T-helper 2 cell treated with Interferon-gamma antibody and Interleukin-4, amounts not matched to agents 5 μg/mL and 100 μg/mL, for 36 hours (primary cell): ENCODE data around the gene YPEL2.
"Not testable (repeated sequence)": the region's sequence is repeated elsewhere in the genome, so short reads cannot be mapped to it uniquely, and the experiment has no call there.

Source experiments
- DNase-seq: peaks from one replicate; pipeline ENCODE4 v3.0.0; 2021; ENCODE audit warnings: low spot score
- H3K27ac Mint-ChIP-seq: one replicate; pipeline ENCODE4 v1.8.0; 2021; ENCODE audit warnings: mild to moderate bottlenecking, mixed read lengths
- H3K27me3 Mint-ChIP-seq: one replicate; pipeline ENCODE4 v1.8.0; 2021; ENCODE audit warnings: low read depth, mixed read lengths
- H3K36me3 Mint-ChIP-seq: one replicate; pipeline ENCODE4 v1.8.0; 2021; ENCODE audit warnings: low read depth, mixed read lengths
- H3K4me1 Mint-ChIP-seq: one replicate; pipeline ENCODE4 v1.8.0; 2021; ENCODE audit warnings: low read depth, mixed read lengths
- H3K4me3 Mint-ChIP-seq: one replicate; pipeline ENCODE4 v1.8.0; 2022; ENCODE audit warnings: mild to moderate bottlenecking, moderate library complexity, mixed read lengths
- H3K9me3 Mint-ChIP-seq: one replicate; pipeline ENCODE4 v1.8.0; 2021; ENCODE audit warnings: mixed read lengths

YPEL2 gene

GRCh38 chr17:59388069-59388556, 56.7 kb downstream of the YPEL2 start:
- Mint-ChIP-seq H3K36me3 (peaks cover 8% of the 10 kb centered on the region), H3K9me3 (no peaks in the 10 kb centered on the region), H3K27ac (no peak overlapping the region), H3K4me1 (no peaks in the 10 kb centered on the region), H3K27me3 (no peaks in the 10 kb centered on the region), H3K4me3 (no peak overlapping the region)
- no peak for DNase-seq

DNA sequence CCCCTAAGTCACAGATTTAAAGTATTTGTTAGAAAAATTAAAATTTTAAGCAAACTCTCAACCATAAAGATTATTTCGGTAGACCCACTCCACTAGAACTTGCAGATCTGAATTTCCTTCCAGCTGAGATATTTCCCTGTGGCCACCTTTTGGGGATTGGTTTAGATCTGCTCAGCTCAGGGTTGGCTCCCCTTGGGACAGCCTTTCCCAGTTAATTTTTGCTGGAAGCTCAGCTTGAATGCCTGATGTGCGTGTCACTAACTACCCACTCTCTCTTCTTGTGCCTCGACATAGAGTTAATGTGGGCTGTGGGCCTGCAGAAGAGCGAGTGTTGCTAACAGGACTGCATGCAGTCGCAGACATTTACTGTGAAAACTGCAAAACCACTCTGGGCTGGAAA, 57.6 kb downstream of the YPEL2 start:
- Mint-ChIP-seq H3K4me3 (no peak overlapping the region), H3K27me3 (no peaks in the 10 kb centered on the region), H3K9me3 (no peaks in the 10 kb centered on the region), H3K36me3 (peaks cover 8% of the 10 kb centered on the region), H3K27ac (no peak overlapping the region), H3K4me1 (no peaks in the 10 kb centered on the region)
- no peak for DNase-seq

DNA sequence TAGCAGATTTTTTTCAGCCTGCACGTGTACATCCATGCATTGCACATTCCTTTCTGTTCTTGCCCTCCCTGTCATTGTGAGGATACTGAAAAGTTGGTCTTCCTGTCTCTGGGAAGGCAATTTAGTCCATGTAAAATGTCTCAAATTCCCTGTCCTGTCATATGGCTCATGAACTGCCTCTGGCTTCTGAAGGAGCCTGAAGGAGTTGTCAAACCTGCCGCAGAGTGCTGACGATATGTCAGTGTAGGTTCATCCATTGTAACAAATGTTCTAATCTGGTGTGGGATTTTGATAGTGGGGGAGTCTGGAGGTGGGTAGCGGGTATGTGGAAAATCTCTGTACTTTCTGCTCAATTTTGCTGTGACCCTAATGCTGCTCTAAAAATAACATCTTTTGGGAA, 59.6 kb downstream of the YPEL2 start:
- Mint-ChIP-seq H3K9me3 (no peaks in the 10 kb centered on the region), H3K27ac (no peak overlapping the region), H3K36me3 (peaks cover 9% of the 10 kb centered on the region), H3K4me1 (no peaks in the 10 kb centered on the region), H3K27me3 (no peaks in the 10 kb centered on the region), H3K4me3 (no peak overlapping the region)
- DNase-seq: no peak

DNA sequence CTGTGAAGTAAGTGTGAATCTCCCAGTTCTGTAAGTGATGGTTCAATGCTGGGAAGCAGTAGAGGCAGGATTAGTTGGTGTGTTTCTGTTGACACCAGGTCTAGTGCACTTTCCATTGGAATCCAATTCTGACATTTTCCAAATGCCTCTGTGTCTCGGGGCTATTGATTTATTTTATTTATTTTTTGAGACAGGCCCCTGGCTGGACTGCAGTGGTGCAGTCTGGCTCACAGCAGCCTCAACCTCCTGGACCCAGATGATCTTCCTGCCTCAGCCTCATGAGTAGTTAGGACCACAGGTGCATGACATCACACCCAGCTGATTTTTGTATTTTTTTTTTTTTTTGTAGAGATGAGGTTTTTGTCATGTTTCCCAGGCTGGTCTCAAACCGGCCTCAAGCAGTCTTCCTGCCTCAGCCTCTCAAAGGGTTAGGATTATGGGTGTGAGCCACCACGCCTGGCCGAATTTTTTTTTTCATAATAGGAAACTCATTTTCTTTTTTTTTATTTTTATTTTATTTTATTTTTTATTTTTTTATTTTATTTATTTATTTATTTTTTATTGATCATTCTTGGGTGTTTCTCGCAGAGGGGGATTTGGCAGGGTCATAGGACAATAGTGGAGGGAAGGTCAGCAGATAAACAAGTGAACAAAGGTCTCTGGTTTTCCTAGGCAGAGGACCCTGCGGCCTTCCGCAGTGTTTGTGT, 61.7 kb downstream of the YPEL2 start:
- DNase-seq: no peak
- Mint-ChIP-seq H3K27ac (no peak overlapping the region), H3K9me3 (no peaks in the 10 kb centered on the region), H3K27me3 (no peaks in the 10 kb centered on the region), H3K4me3 (no peak overlapping the region), H3K4me1 (no peaks in the 10 kb centered on the region), H3K36me3 (peaks cover 14% of the 10 kb centered on the region)

GRCh38 chr17:59393742-59394410, 62.4 kb downstream of the YPEL2 start:
- H3K4me3 Mint-ChIP-seq, H3K27ac Mint-ChIP-seq, H3K9me3 Mint-ChIP-seq, DNase-seq, H3K4me1 Mint-ChIP-seq, H3K27me3 Mint-ChIP-seq: not testable (repeated sequence)
- peaks cover 14% of the 10 kb centered on the region for H3K36me3 Mint-ChIP-seq

- H3K4me1 Mint-ChIP-seq: no peaks in the 10 kb centered on the region
- no peak overlapping the region for H3K4me3 Mint-ChIP-seq
- no peaks in the 10 kb centered on the region for H3K9me3 Mint-ChIP-seq
- H3K27ac Mint-ChIP-seq: no peak overlapping the region
- H3K36me3 Mint-ChIP-seq: peaks cover 9% of the 10 kb centered on the region
- H3K27me3 Mint-ChIP-seq: no peaks in the 10 kb centered on the region
- DNase-seq: no peak
These were observed 64.8 kb downstream of the YPEL2 start for GRCh38 chr17:59396134-59396826.

DNA sequence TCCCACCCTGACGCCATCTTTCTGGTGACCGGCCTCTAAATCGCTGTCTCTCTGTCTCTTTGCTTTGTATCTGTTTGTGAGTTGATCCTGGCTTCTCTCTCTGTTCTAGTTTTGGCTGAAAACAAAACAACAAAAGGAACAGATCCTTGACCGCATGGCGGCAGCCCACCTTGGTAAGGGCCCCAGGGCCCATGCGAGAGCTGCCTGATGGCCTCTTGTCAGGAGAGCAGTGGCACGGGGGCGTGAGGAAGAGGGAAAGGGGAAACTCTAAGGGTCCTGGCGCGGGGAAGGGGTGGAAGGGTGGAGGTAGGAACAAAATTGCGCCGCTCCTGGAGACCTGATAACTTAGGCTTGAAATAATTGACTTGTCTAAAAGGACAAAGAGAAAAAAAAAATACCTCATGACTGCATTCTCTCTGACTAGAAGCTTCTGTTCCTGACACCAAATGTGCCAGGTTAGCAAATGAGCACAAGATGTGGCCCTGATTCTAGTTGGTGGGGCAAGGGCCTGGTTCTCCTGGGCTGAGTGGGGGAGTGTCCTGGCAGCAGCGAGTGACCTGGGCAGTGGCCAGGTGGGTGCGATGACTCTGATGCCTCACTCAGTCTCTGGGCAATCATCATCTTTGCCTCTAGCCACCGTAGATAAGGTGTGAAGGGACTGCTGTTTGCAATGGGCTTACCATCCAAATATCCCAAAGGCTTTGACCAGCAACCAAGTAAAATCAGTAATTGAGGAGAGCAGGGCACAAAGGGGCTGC, 66.0 kb downstream of the YPEL2 start:
- no peaks in the 10 kb centered on the region for H3K9me3 Mint-ChIP-seq
- no peak overlapping the region for H3K4me3 Mint-ChIP-seq
- H3K36me3 Mint-ChIP-seq: peaks cover 9% of the 10 kb centered on the region
- H3K27ac Mint-ChIP-seq: no peak overlapping the region
- H3K4me1 Mint-ChIP-seq: no peaks in the 10 kb centered on the region
- no peak for DNase-seq
- no peaks in the 10 kb centered on the region for H3K27me3 Mint-ChIP-seq

DNA sequence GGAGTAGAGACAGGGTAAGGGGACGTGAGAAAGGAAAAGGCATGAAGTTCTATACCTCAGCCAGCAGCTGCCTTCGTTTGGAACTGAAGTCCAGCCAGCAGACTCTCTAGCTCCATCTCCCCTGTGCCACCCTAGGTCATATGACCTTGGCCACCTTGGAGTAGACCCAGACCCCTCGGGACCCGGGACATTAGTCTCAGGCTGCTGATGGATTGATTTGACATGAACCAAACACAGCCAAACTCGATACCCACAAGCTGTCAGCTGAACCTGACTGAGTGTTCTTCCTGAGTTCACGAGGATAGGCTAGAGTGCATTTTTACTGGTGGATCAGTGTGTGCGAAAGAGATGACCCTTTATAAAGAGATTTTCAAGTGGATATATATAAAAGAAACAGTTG, 68.5 kb downstream of the YPEL2 start:
- Mint-ChIP-seq H3K27me3 (no peaks in the 10 kb centered on the region), H3K27ac (no peak overlapping the region), H3K4me1 (no peaks in the 10 kb centered on the region), H3K4me3 (no peak overlapping the region), H3K9me3 (no peaks in the 10 kb centered on the region), H3K36me3 (peaks cover 9% of the 10 kb centered on the region)
- no peak for DNase-seq

DNA sequence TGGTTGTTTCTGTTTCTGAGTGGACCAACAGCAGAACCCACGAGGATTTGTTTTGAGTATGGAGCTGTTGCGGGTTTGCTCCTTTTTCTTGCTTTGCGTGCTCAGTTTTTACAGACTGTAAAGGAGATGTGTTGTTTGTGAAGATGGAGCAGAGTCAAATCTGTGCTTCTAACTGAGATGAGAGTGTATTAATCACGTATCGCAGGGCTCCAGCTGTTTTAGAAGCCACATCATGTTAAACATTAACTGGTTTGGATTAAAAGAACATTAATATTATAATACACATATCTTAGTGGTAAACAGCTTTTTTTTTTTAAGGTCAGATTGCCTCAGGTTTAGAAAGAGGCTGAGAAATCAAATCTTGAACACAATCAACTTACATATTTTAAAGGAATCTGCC, 69.4 kb downstream of the YPEL2 start:
- DNase-seq: no peak
- Mint-ChIP-seq H3K27me3 (no peaks in the 10 kb centered on the region), H3K9me3 (no peaks in the 10 kb centered on the region), H3K4me3 (no peak overlapping the region), H3K36me3 (peaks cover 7% of the 10 kb centered on the region), H3K4me1 (no peaks in the 10 kb centered on the region), H3K27ac (no peak overlapping the region)

DNA sequence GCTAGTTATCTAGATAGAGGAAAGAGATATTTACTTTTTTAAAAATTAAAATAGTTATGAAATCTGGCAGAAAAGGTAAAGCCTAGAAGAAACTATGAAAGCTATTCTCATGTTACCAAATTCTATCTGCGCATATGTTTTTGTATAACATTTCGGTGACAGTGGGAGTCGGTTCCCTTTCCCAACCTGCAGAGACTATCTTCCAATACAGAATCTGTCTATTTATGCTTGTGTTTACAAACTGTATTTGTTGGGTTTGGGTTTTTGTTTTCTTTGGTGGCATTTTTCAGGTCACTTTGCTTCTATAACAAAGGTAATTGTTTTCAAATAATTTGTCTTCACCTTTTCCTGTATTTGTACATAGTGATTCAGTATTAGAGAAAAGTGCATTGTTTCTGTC, 69.8 kb downstream of the YPEL2 start:
- H3K4me1 Mint-ChIP-seq: no peaks in the 10 kb centered on the region
- H3K4me3 Mint-ChIP-seq: no peak overlapping the region
- no peaks in the 10 kb centered on the region for H3K9me3 Mint-ChIP-seq
- no peaks in the 10 kb centered on the region for H3K27me3 Mint-ChIP-seq
- H3K36me3 Mint-ChIP-seq: peaks cover 7% of the 10 kb centered on the region
- DNase-seq: no peak
- H3K27ac Mint-ChIP-seq: no peak overlapping the region

GRCh38 chr17:59401725-59402124, 70.3 kb downstream of the YPEL2 start:
- Mint-ChIP-seq H3K36me3 (peaks cover 7% of the 10 kb centered on the region), H3K4me1 (no peaks in the 10 kb centered on the region), H3K27ac (no peak overlapping the region), H3K9me3 (no peaks in the 10 kb centered on the region), H3K4me3 (no peak overlapping the region), H3K27me3 (no peaks in the 10 kb centered on the region)
- no peak for DNase-seq

GRCh38 chr17:59402760-59403159, 71.3 kb downstream of the YPEL2 start:
- H3K4me3 Mint-ChIP-seq: no peak overlapping the region
- DNase-seq: no peak
- no peaks in the 10 kb centered on the region for H3K27me3 Mint-ChIP-seq
- peaks cover 2% of the 10 kb centered on the region for H3K36me3 Mint-ChIP-seq
- no peaks in the 10 kb centered on the region for H3K9me3 Mint-ChIP-seq
- H3K4me1 Mint-ChIP-seq: no peaks in the 10 kb centered on the region
- no peak overlapping the region for H3K27ac Mint-ChIP-seq

DNA sequence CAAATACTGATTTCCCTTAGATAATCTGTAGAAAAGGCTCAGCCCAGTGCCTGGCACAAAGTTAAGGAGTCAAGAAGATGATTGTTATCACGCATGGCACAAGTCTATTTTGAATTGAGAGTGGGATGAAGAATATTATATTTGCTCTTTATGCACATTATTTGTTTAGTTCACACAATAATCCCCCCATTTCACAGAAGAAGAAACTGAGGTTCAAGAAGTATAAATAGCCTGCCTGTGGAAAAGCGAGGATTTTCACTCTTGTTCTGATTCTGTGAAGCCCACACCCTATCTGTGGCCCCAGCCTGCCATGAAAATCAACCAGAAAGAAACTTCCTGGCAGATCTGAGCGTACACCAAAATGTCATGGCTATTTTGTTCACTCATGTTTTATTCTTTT, 73.0 kb downstream of the YPEL2 start:
- no peaks in the 10 kb centered on the region for H3K9me3 Mint-ChIP-seq
- H3K4me3 Mint-ChIP-seq: no peak overlapping the region
- H3K4me1 Mint-ChIP-seq: no peaks in the 10 kb centered on the region
- no peaks in the 10 kb centered on the region for H3K27me3 Mint-ChIP-seq
- no peak overlapping the region for H3K27ac Mint-ChIP-seq
- peaks cover 2% of the 10 kb centered on the region for H3K36me3 Mint-ChIP-seq
- no peak for DNase-seq
